GM21447 (cell line): Measurements from ENCODE around the gene VPS35L.

Source experiments
- ATAC-seq: cut with Tn5 transposase; IDR thresholded peaks from one replicate; pipeline ENCODE4 v1.9.1; 2021; ENCODE audit not compliant: unreplicated experiment

VPS35L gene

DNA sequence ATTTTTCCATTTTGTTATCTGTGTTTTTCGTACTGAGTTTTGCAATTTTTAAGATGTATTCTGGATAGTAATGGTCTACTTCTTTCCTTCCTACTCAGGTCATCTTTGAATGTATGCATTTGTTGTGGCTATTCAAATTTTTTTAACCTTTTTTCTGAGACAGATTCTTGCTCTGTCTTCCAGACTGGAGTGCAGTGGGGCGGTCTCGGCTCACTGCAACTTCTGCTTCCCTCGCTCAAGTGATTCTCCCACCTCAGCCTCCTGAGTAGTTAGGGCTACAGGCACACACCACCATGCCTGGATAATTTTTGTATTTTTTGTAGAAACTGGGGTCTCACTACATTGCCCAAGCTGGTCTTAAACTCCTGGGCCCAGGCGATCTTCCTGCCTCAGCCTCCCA lies 33.6 kb downstream of the VPS35L start:
- no peak for ATAC-seq

DNA sequence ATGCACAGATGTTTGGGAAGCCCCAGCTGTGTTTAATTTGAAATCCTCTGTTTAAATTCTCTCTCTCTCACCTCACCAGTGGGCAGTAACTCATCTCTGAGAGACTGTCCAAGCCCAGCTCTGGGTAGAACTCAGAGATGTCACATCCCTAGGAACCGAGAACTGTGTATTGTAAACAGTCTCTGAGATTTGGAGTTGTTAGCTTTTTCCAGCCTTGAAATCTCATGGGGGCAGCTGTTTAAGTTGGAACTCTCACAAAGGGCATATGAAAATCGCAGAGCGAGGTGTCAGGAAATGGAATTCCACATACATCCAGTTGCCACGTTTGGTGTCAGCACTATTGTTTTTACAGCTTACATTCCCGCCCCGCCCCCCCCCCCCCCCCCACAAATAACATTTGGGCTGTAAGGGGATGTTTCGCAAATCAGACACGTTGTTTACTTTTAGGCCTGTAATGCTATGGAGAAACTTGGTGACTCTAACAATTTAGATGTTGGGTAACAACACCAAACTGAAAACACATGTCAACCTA lies 34.3 kb downstream of the VPS35L start:
- ATAC-seq, result no peak

DNA sequence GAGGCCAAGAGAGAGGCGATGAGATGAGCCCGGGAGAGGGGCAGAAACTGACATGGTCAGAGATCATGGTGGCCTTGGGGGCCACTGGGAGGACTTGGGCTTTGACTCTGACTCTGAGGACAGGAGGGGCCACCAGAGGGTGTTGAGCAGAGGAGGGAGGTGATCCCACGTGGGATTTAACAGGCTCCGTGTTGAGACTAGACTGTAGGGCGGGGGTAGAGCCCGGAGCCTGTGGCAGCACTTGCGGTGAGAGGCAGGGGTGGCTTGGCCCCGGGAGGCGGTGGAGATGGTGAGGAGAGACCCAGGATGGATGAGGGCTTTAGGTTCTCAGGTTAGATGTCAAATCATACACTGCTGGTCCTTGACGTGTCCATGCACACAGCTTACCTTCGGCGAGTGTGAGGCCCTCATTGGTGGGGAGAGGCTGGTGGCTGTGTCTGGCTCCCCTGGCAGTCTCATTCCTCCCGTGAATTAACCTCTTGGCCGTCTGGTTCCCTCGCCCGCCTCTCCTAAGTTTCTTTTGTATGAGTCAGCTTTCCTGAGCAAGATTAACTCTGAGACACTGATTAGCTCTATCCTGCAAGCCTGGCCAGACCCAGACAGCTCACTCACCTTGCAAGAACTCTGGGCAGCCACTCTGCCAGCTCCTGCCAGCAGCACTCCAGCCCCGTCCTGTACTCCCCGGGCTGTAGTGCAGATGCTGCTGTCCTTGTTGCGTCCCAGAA lies 39.7 kb downstream of the VPS35L start:
- ATAC-seq, result no peak

DNA sequence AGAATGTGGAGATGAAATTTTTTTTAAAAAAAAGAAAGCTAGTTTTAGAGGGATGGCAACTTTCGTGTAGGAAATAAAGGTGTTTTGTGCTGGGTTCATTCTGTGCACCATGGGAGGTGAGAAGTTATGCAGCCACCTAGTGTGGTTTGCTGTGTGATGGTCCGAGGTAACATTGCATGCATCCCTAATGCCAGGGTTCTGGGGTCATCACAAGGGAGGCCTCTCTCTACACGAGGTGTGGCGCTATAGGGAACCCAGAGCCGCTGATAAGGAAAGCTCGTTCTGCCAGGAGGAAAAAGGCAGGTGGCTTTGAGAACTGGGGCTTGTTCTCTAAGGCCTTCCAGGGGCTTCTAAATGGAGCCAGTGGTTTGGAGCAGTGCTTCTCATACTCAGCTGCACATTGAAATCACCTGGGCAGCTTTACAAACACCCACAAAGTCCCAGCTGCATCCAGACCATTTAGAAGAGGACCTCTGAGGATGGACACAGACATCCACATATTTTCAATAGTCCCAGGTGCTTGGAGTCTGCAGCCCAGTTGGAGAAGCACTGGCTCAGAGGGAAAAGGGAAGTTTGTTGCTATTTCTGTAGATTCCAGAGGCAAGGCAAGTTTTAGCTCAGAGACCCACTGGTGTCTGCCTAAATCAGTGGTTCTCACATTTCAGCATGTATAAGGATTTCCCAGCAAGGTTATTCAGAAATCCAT lies 43.5 kb downstream of the VPS35L start:
- ATAC-seq, result no peak

DNA sequence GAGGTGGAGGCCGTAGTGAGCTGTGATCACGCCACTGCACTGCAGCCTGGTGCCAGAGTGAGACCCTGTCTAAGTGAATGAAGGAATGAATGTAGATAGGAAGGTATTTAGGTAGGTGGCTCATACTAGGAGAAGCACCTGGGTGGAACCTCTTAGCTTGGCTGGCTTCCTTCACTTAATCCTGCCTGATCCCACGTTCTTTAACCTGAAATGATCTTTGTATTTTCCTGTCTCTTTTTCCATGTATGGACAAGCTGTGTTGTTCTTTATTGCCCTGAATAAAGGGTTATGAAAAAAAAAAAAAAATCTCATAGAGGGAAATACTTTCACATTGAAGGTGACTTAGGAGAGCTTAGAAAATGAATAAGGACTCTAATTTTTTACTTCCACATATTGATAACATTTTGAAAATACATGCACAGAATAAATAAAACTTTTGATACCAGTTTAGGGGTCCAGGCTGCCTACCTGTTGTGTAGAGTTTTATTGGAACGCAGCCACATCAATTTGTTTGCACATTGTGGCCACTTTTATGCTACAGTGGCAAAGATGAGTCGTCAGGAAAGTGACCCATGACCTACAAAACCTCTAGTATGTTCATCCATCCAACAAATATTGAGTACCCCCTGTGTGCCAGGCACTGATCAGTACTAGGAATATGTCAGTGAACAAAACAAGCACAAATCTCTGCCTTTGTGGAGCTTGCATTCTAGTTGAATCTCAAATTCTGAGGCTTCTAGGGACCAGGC lies 44.6 kb downstream of the VPS35L start:
- no peak for ATAC-seq

DNA sequence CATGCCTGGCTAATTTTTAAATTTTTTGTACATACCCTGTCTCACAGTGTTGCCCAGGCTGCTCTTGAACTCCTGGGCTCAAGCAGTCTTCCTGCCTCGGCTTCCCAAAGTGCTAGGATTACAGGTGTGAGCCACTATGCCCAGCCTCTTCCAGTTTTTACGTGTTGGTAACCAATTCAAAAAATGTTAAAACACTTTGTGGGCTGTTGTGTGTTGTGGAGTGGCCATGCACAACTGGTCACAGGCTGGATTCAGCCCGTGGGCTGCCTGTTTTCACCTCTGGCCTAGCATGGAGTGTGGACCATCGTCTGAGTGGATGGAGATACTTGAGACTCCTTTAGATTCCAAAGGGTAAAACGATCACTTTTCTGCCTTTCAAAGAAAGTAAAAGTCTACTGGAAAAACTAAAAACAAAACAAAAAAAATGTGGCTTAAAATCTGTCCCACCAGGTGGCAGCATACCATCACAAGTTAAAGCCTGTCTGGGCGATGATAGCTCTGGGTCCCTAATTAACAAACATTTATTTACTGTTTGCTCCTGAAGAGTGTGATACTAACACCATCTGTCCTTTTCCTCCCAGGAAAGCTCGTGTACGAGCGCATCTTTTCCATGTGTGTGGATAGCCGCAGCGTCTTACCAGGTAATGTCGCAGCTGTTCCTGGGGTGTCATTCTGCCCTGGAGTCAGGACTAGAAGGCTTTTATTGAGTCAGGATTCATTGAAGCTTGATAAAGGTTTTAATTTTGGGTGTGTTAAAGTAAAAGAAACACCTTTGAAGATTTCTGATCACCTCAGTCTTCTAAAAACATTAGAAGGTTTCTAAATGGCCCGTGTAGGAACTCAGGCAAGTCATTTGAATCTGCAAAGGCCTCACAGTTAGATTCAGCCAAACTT lies 45.8 kb downstream of the VPS35L start:
- no peak for ATAC-seq

DNA sequence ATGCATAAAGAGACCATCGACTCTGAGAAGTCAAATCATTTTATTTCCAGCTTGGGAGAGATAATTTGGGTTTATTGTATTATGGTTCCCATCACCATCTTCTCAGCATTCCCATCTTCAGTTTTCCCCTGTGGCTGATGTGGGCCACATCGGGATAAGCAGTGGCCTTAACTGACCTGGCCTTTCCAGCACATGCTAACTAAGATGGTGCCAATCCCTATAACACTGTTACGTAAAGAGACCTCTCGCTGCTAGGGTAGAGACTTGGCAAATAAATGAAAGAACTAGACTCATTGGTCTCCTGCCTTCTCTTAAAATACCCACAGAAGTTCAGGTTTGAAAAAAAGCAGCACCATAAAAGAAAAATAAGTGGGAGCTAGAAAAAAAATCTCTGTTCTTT lies 49.4 kb downstream of the VPS35L start:
- ATAC-seq, result no peak

DNA sequence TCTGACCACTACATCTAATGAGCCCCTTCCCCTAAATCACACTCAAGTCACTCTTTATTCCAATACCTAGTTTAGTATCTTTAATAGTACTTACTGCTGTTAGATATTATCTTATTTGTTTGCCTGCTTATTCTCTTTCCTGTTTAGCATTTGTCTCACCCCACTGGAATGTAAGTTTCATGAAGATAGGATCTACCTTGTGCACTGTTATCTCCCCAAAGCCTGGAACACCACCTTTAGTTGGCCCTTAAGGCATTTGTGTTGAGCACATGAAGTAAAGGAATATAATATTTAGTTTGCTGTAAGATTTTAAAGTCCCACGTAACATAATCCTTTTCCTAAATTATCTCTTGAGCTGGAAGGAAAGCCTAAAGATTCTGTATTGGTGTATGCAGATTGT lies 50.2 kb downstream of the VPS35L start:
- no peak for ATAC-seq

DNA sequence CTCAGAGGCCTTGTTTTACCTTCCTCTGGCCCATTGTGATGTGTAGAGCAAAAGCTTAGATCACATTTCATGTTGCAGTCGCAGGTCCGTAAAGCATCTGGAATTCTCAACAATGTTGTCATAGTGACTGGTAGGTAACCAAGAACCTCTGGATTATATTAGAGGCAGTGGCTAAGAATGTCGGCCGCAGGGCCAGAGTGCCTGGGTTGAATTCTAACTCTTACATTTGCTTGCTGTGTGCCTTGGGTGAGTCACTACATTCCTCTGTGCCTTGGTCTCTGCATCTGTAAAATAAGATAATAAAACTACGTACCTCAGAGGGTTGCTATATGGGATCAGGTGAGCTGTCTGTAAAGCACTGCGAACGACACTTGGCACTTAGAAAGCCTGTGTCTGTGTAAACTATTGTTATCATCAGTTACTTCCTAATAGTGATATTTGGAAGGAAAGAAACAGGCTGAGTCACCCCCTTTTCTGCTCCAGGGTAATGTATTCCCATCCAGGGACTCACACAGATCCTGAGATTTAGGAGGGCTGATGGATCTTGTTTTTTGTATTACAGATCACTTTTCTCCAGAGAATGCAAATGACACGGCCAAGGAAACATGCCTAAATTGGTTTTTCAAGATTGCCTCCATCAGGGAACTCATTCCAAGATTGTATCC lies 52.2 kb downstream of the VPS35L start:
- ATAC-seq, result no peak

DNA sequence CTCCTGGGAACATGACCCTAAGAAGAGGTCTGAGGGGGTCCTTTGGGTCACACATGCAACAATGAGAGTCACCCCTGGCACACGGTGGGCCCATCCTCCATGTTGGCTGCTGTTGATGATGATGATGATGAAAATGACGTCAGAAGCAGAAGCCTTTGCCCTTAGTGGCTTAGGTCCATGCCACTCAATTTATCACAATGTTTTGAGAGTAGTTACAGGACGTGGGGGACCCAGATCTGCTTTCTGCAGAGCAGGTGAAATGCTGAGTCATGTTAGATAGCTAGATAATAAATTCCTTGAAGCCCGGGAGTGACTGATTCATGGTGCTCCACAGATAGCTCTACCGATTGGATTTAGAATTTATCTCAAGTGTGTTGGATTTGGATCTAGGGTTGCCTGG lies 53.9 kb downstream of the VPS35L start:
- no peak for ATAC-seq

DNA sequence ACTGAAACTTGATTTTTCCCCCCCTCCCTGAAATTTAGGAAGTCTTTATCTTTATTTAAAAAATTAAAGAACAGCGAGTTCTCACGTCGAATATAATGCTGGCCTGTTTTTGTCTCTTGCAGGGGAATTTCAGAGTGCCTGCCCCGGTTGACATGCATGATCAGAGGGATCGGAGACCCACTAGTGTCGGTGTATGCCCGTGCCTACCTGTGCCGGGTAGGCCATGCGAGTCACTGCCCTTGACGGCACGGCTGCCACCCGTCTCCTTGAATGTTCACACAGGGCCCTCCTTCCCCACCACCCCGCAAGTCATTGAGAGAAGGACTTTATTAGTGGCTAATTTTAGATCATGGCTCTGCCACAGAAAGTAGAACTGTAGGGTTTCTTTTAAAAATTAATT lies 54.7 kb downstream of the VPS35L start:
- no peak for ATAC-seq

DNA sequence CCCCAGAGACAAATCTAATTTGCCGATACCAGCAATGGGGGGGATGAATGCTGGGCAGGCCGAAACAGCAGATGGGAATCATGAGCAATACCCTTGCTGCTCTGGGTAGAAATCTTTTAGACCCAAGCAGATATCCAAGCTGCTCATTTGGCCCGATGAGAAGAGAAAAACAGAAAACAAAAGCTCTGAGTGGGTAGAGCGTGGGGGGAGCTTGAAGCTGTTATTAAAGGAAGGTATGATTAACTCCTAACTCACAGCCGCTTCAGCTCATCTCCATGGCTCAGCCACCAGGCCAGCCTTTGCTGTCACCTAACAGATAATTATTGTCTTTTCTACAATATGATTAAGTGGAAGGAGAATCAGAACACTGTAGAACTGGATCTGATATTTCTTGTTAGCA lies 58.3 kb downstream of the VPS35L start:
- ATAC-seq, result no peak

DNA sequence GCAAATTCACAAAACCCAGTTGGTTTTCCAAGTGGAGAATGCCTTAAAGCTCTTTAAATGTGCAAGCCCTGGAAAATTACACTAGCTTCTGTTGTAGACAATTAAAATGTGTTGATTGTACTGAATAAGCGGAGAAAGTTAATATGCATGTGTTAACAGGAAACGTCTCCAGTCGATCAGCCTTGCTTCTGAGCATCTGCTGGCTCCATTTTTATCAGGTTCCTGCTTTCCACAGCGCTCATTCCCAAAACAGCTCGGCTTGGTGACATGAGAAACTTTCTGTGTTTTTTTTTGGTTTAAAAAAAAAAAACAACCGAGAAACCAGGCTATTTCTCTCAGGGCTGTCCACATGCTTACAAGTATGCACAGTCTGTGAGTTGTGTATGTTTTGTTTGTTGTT lies 60.7 kb downstream of the VPS35L start:
- no peak for ATAC-seq

DNA sequence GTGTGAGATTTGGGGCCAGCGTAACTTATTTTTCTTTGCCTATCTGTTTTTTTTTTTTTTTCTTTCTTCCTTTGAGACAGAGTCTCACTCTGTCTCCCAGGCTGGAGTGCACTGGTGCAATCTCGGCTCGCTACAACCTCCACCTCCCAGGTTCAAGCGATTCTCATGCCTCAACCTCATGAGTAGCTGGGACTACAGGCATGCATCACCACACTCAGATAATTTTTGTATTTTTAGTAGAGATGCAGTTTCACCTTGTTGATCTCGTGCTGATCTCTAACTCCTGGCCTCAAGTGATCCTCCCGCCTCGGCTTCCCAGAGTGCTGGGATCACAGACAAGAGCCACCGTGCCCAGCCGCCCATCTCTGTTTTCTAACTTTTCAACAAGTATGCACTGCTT lies 63.4 kb downstream of the VPS35L start:
- no peak for ATAC-seq

DNA sequence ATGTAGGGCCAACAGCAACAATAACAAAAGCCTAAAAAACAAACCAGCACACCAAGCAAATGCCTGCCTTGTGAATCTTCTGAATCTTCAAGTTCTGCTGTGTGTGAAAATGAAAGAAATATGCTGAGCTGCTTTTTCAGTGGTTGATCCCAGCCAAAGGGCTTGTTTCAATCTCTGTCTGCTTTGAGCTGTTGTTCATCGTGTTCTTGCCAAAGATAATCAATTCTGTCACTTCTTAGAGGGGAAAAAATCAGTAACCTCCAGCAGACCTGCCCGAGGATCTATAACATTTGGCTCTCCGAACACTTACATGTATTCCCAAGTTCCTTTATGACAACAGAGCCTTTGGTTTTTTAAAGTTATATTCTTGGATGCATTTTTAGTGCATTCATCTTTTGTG lies 65.9 kb downstream of the VPS35L start:
- ATAC-seq, result no peak

DNA sequence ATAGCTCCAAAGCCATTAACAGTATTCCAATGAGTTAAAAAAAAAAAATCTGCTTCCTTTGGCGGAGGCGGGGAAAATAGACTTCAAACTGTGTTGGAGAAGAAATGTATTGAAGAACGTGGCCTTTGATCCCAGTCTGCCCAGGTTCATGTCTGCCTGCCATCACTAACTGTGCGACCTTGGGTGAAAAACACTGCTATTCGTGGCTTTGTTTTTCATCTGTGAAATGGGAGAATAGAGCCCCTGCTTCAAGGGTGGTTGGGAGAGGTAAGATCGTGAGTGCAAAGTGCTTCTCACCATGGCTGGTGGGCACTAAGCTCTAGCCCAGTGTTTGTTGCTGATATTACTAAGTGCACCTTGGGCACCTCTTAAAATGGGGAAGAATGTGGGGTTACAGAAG lies 69.5 kb downstream of the VPS35L start:
- ATAC-seq, result no peak

DNA sequence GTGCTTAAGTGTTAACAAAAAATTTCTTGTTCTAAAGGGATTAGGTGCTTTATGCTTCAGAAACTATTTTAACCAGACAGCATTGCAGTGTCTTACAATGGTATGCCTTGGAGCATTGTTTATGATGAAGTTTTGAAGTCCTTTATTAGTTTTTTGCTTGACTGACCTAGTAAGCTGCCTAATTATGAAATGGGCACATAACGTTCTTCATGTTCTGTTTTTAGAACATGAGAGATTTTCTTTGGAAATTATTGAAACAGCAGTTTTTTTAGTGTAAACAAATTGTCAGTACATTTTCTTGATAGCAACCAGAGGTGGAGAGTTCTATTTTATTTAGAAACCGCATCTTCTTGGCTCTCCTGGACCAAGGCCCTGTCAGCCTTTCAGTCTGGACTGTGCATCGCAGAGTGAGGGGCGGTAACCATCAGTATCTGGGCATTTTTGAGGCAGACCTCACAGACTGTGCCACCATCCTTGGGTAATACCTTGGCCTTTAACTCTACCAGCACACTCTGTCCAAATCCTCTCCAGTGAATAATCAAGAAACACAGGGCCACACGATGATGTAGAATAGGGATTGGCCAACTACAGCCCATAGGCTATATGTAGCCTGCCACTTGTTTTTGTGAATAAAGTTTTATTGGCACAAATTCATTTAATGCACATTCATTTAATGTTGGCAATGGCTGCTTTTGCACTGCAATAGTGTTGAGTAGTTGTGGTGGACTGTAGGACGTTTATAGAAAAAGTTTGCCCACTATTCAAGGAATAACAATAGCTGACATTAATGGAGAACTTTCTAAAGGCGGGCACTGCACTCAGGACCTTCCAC lies 81.1 kb downstream of the VPS35L start:
- no peak for ATAC-seq

DNA sequence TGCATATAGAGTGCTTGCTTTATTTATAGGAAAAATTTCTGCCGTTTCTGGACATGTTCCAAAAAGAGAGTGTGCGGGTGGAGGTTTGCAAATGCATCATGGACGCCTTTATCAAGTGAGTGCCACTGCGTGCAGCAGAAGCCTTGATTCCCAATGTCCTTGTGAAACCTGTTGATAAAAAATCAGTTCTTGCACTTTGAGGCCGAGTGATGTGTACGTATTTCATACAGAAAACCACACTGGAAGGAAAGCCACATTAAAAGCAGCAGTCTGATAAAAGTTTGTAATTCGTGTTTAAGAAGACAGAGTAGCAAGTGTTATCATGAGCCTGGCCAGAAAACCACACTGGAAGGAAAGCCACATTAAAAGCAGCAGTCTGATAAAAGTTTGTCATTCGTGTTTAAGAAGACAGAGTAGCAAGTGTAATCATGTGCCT lies 84.5 kb downstream of the VPS35L start:
- ATAC-seq, result no peak

DNA sequence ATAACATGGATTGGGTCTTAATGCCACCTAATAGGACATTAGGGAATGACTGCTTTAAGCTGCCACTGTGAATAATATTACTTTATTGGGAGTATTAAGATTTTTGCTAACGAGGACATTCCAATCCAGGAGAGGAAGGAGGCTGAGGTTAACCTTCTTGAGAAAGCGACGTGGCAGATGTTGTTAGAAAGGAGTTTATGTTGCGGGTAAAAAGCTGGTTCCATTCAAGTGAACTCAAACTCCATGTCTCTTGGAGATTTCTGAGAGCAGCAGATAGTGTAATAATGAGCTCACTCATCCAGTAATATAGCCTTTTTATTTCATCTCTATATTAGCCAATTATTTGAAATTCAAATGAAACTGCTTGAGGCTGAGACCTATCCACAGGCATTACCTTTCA lies 87.0 kb downstream of the VPS35L start:
- ATAC-seq, result no peak
